Hepatocyte (in vitro differentiated cells): ENCODE results near the gene UVRAG. TPM values are rescaled to one million over a fixed set of nuclear protein-coding genes. Genes with fewer than 3 reads are reported as not detected.

Source experiments
- DNase-seq: peaks from one replicate; pipeline ENCODE4 v3.0.0-alpha.2; 2016; ENCODE audit warnings: low spot score
- H2AFZ ChIP-seq: fragments of 200-600 bp; sonication (generic); 2 replicates; pipeline ENCODE4 v1.6.0; 2016; ENCODE audit warnings: antibody characterized with exemption, mild to moderate bottlenecking
- H3K27ac ChIP-seq: fragments of 200-600 bp; sonication (generic); 2 replicates; pipeline ENCODE4 v1.5.1; 2016; ENCODE audit warnings: mild to moderate bottlenecking
- H3K27me3 ChIP-seq: fragments of 200-600 bp; sonication (generic); 2 replicates; pipeline ENCODE4 v1.6.1; 2016
- H3K36me3 ChIP-seq: fragments of 200-600 bp; sonication (generic); replicated peaks from 2 replicates; pipeline ENCODE4 v1.5.1; 2016; ENCODE audit warnings: low read depth; ENCODE audit not compliant: insufficient read depth
- H3K4me1 ChIP-seq: fragments of 200-600 bp; sonication (generic); 2 replicates; pipeline ENCODE4 v1.5.1; 2016; ENCODE audit warnings: mild to moderate bottlenecking, moderate library complexity; ENCODE audit not compliant: insufficient read depth
- H3K4me2 ChIP-seq: fragments of 200-600 bp; sonication (generic); 2 replicates; pipeline ENCODE4 v1.6.0; 2016
- H3K4me3 ChIP-seq: fragments of 200-600 bp; sonication (generic); 2 replicates; pipeline ENCODE4 v1.5.1; 2016; ENCODE audit warnings: mild to moderate bottlenecking
- H3K79me2 ChIP-seq: fragments of 200-600 bp; sonication (generic); 2 replicates; pipeline ENCODE4 v1.6.0; 2017; ENCODE audit warnings: mild to moderate bottlenecking
- H3K9me2 ChIP-seq: fragments of 200-600 bp; sonication (generic); replicated peaks from 2 replicates; pipeline ENCODE4 v1.6.0; 2017; ENCODE audit warnings: mild to moderate bottlenecking; ENCODE audit not compliant: insufficient read depth
- H3K9me3 ChIP-seq: fragments of 200-600 bp; sonication (generic); 2 replicates; pipeline ENCODE4 v1.5.1; 2016; ENCODE audit warnings: low read depth, mild to moderate bottlenecking
- H4K20me1 ChIP-seq: fragments of 200-600 bp; sonication (generic); 2 replicates; pipeline ENCODE4 v1.6.0; 2016; ENCODE audit warnings: mild to moderate bottlenecking; ENCODE audit not compliant: insufficient read depth, poor library complexity, severe bottlenecking
- EZH2 ChIP-seq: fragments of 200-600 bp; sonication (generic); IDR thresholded peaks from 2 replicates; pipeline ENCODE4 v1.6.1; 2016; ENCODE audit warnings: antibody characterized with exemption, mild to moderate bottlenecking, borderline replicate concordance
- EZH2phosphoT487 ChIP-seq: fragments of 200-600 bp; sonication (generic); IDR thresholded peaks from one replicate; pipeline ENCODE4 v1.6.1; 2018; ENCODE audit warnings: antibody characterized with exemption, mild to moderate bottlenecking, low read depth, moderate library complexity; ENCODE audit not compliant: unreplicated experiment, severe bottlenecking
- WGBS: methylation state at CpG from one replicate; pipeline ENCODE4 v1.1.6; 2016; ENCODE audit warnings: low lambda C conversion rate; ENCODE audit errors: missing lambda C conversion rate; 5-methylcytosine and 5-hydroxymethylcytosine counted together
- polyA plus RNA-seq: library from polyadenylated mRNA; unstranded; fragments of >200 nt; fragmentation: Nextera tagmentation; extraction: Ambion mirVana; gene quantifications from 2 replicates; pipeline ENCODE4 v1.2.1, GENCODE V29; 2016
- total RNA-seq: library from RNA; depleted of rRNA; stranded (reverse); fragments of >200 nt; gene quantifications from 2 replicates; pipeline ENCODE4 v1.2.3, GENCODE V29; 2014
- TF ChIP-seq, protein P1 (sequence below): fragments of 200-600 bp; sonication (generic); IDR thresholded peaks from 2 replicates; pipeline ENCODE4 v1.5.1; 2016; ENCODE audit warnings: antibody characterized with exemption, mild to moderate bottlenecking; ENCODE audit not compliant: poor library complexity

Gene UVRAG
- total and polyA plus RNA-seq, 2 experiments from 2014 or later = 15.3 to 36.5 TPM

DNA sequence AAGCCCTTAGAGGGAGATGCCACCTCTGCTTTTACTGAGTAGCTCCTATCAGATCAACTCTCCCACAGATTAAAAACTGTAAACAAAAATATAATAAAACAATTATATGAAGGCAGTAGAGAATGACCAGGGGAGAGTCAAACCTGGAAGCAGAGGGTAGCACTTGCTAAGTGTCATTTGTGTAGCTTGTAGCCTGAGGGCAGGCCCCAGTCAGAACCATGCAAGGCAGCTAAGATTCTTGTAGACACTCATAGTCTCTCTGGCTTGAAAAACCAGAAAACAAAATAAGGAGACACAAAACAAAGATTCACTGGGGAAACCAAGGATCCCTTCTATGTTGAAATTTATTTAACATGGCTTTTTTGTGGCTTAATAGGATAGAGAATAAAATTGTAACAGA, 280.9 kb downstream of the UVRAG start:
- H3K79me2 ChIP-seq = peaks cover 13% of the 10 kb centered on the region
- no peaks in the 10 kb centered on the region for H3K9me2 ChIP-seq
- H3K36me3 ChIP-seq = no peaks in the 10 kb centered on the region
- H3K4me2 ChIP-seq = no peak overlapping the region
- no peaks in the 10 kb centered on the region for H3K27me3 ChIP-seq
- H2AFZ ChIP-seq = no peak overlapping the region
- TF ChIP-seq, protein P1, sequence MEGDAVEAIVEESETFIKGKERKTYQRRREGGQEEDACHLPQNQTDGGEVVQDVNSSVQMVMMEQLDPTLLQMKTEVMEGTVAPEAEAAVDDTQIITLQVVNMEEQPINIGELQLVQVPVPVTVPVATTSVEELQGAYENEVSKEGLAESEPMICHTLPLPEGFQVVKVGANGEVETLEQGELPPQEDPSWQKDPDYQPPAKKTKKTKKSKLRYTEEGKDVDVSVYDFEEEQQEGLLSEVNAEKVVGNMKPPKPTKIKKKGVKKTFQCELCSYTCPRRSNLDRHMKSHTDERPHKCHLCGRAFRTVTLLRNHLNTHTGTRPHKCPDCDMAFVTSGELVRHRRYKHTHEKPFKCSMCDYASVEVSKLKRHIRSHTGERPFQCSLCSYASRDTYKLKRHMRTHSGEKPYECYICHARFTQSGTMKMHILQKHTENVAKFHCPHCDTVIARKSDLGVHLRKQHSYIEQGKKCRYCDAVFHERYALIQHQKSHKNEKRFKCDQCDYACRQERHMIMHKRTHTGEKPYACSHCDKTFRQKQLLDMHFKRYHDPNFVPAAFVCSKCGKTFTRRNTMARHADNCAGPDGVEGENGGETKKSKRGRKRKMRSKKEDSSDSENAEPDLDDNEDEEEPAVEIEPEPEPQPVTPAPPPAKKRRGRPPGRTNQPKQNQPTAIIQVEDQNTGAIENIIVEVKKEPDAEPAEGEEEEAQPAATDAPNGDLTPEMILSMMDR = no peak
- TF ChIP-seq EZH2phosphoT487 = no peak
- no peak for TF ChIP-seq EZH2
- H4K20me1 ChIP-seq = no peaks in the 10 kb centered on the region
- no peak overlapping the region for H3K4me3 ChIP-seq
- no peaks in the 10 kb centered on the region for H3K4me1 ChIP-seq
- no peak overlapping the region for H3K27ac ChIP-seq
- no peak for DNase-seq
- no peaks in the 10 kb centered on the region for H3K9me3 ChIP-seq

DNA sequence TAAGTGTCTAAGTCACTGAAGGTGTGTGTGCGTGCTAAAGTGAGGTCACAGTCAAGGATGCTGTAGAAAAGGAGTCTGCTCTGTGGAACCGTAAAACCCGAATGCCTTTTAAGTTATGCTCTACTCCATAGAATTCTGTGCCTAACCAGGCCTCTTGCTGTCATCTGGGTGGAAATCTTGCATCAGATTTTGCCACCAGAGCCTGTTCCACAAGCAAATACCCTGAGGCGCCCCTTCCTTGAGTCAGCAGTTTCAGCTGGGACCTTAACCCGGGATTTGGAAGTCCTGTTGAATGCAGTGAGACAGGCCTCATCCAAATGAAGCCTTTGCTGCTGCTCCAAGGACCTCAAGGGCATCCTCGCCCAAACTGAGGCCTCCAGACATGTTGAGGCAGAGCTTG, 281.5 kb downstream of the UVRAG start:
- Histone ChIP-seq H3K4me2 (no peak overlapping the region), H3K9me2 (no peaks in the 10 kb centered on the region), H3K9me3 (no peaks in the 10 kb centered on the region), H3K27ac (no peak overlapping the region), H3K4me1 (no peaks in the 10 kb centered on the region), H3K36me3 (no peaks in the 10 kb centered on the region), H3K27me3 (no peaks in the 10 kb centered on the region), H2AFZ (no peak overlapping the region), H4K20me1 (no peaks in the 10 kb centered on the region), H3K4me3 (no peak overlapping the region), H3K79me2 (peaks cover 13% of the 10 kb centered on the region)
- TF ChIP-seq, protein P1 = no peak
- TF ChIP-seq EZH2 = no peak
- WGBS = 78% methylated on average over 6 of the region's 6 CpGs
- peak; percentile 19 for DNase-seq

DNA sequence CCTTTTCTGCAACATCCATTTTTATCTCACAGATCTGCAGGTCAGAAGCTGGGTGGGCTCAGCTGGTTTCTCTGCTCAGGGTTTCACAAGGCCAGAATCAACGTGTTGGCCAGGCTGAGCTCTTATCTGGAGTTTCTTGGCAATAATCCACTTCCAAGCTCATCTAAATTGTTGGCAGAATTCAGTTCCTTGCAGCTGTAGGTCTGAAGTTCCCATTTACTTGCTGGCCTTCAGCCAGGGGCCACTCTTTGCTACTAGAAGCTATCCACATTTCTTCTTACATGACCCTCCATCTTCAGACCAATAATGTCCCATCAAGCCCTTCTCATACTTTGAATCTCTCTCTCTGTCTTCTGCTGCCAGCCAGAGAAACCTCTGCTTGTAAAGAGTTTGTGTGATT, 287.8 kb downstream of the UVRAG start:
- no peak overlapping the region for H2AFZ ChIP-seq
- H3K4me1 ChIP-seq = no peaks in the 10 kb centered on the region
- TF ChIP-seq EZH2phosphoT487 (no peak), EZH2 (no peak)
- TF ChIP-seq, protein P1 = no peak
- no peaks in the 10 kb centered on the region for H3K27me3 ChIP-seq
- peak; percentile 8 for DNase-seq
- H3K9me3 ChIP-seq = no peaks in the 10 kb centered on the region
- no peaks in the 10 kb centered on the region for H3K36me3 ChIP-seq
- no peak overlapping the region for H3K4me3 ChIP-seq
- no peaks in the 10 kb centered on the region for H3K9me2 ChIP-seq
- H3K4me2 ChIP-seq = no peak overlapping the region
- H3K79me2 ChIP-seq = peaks cover 4% of the 10 kb centered on the region
- no peak overlapping the region for H3K27ac ChIP-seq
- H4K20me1 ChIP-seq = no peaks in the 10 kb centered on the region
- 32% methylated on average over 1 of the region's 1 CpG for WGBS

GRCh38 chr11:76103460-76103859, 288.4 kb downstream of the UVRAG start:
- H3K9me2 ChIP-seq = no peaks in the 10 kb centered on the region
- H3K4me3 ChIP-seq = no peak overlapping the region
- no peak for DNase-seq
- WGBS = 44% methylated on average over 1 of the region's 1 CpG
- no peaks in the 10 kb centered on the region for H4K20me1 ChIP-seq
- no peak overlapping the region for H3K4me2 ChIP-seq
- peaks cover 4% of the 10 kb centered on the region for H3K79me2 ChIP-seq
- H3K36me3 ChIP-seq = no peaks in the 10 kb centered on the region
- H3K27ac ChIP-seq = no peak overlapping the region
- peaks cover 3% of the 10 kb centered on the region for H3K4me1 ChIP-seq
- no peaks in the 10 kb centered on the region for H3K27me3 ChIP-seq
- no peak overlapping the region for H2AFZ ChIP-seq
- TF ChIP-seq EZH2 (no peak), EZH2phosphoT487 (no peak)
- TF ChIP-seq, protein P1 = no peak
- no peaks in the 10 kb centered on the region for H3K9me3 ChIP-seq
